HepG2 (cell line): ENCODE data around the gene ALK. TPM values are rescaled to one million over a fixed set of nuclear protein-coding genes. Genes with fewer than 3 reads are reported as not detected.

ENCODE experiments used
- ARID4A ChIP-seq: sonication (generic); formaldehyde crosslinking; IDR thresholded peaks from 2 replicates; pipeline ENCODE4 v1.5.0; 2020; ENCODE audit warnings: mild to moderate bottlenecking, missing genetic modification reagents, borderline replicate concordance
- KLF6 ChIP-seq: IDR thresholded peaks from 2 replicates; pipeline ENCODE4 v1.8.0; 2016; ENCODE audit warnings: missing biosample characterization, missing genetic modification reagents
- PRMT3 ChIP-seq: sonication (generic); formaldehyde crosslinking; IDR thresholded peaks from 2 replicates; pipeline ENCODE4 v1.8.1; 2022; ENCODE audit warnings: low read depth, mild to moderate bottlenecking, moderate library complexity, missing genetic modification reagents, borderline replicate concordance
- RFX5 ChIP-seq: IDR thresholded peaks from 2 replicates; pipeline ENCODE4 v1.6.1; 2011; ENCODE audit warnings: low read depth, low read length, improper control_type of control experiment
- SNAPC2 ChIP-seq: sonication (generic); formaldehyde crosslinking; IDR thresholded peaks from 2 replicates; pipeline ENCODE4 v1.8.1; 2022; ENCODE audit warnings: mild to moderate bottlenecking, missing genetic modification reagents
- SNRNP70 ChIP-seq: fragments of 200-400 bp; formaldehyde crosslinking; IDR thresholded peaks from 2 replicates; pipeline ENCODE4 v1.6.1; 2017; ENCODE audit warnings: mild to moderate bottlenecking, low read depth, low read length, moderate library complexity
- ZFP37 ChIP-seq: sonication (generic); formaldehyde crosslinking; IDR thresholded peaks from 2 replicates; pipeline ENCODE4 v1.4.0; 2020; ENCODE audit warnings: missing genetic modification reagents, borderline replicate concordance
- ZNF75D ChIP-seq: sonication (generic); formaldehyde crosslinking; IDR thresholded peaks from 2 replicates; pipeline ENCODE4 v1.8.1; 2023; ENCODE audit warnings: missing genetic modification reagents, mild to moderate bottlenecking, borderline replicate concordance
- ZXDC ChIP-seq: sonication (generic); formaldehyde crosslinking; IDR thresholded peaks from 2 replicates; pipeline ENCODE4 v1.5.0; 2020; ENCODE audit warnings: mild to moderate bottlenecking, missing genetic modification reagents
- polyA plus RNA-seq, 8 experiments: library from polyadenylated mRNA; depleted of rRNA in 3 of 8; stranded (reverse) in 7 of 8; unstranded in 1 of 8; fragments of >200 nt; fragmentation: Illumina TruSeq in 4 of 8; extraction: Trizol in 4 of 8; gene quantifications; 2 replicates each; pipeline versions ENCODE4 v1.2.1 to v1.2.3, GENCODE V29; 2011 to 2016; ENCODE audit warnings: low read depth in 4 of 8, missing spikeins in 1 of 8, mixed read lengths in 1 of 8; ENCODE audit not compliant: insufficient read depth in 1 of 8
- total RNA-seq, 5 experiments: library from RNA; depleted of rRNA; stranded (reverse); fragments of >200 nt; fragmentation: Illumina TruSeq; extraction: Trizol; gene quantifications; 2 replicates each; pipeline ENCODE4 v1.2.3, GENCODE V29; 2016; ENCODE audit warnings: low read depth in 1 of 5
- TF ChIP-seq, protein P1 (sequence below): IDR thresholded peaks from 2 replicates; pipeline ENCODE4 v1.6.1; 2016; ENCODE audit warnings: missing compliant biosample characterization, missing genetic modification reagents, borderline replicate concordance

ALK gene
- total and polyA plus RNA-seq, 2 of the 13 experiments (the other 11 are each of a cell fraction or from before 2014, with no cell fraction given) = not detected

- TF ChIP-seq ARID4A (no peak), SNRNP70 (no peak), ZFP37 (CRISPR knock-in tag) (no peak), KLF6 (CRISPR knock-in tag) (no peak), SNAPC2 (CRISPR knock-in tag) (no peak), ZXDC (CRISPR knock-in tag) (no peak), PRMT3 (CRISPR knock-in tag) (no peak), RFX5 (no peak), ZNF75D (CRISPR knock-in tag) (no peak)
- TF ChIP-seq, protein P1, sequence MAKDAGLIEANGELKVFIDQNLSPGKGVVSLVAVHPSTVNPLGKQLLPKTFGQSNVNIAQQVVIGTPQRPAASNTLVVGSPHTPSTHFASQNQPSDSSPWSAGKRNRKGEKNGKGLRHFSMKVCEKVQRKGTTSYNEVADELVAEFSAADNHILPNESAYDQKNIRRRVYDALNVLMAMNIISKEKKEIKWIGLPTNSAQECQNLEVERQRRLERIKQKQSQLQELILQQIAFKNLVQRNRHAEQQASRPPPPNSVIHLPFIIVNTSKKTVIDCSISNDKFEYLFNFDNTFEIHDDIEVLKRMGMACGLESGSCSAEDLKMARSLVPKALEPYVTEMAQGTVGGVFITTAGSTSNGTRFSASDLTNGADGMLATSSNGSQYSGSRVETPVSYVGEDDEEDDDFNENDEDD = no peak
Observed at GRCh38 chr2:29723255-29724001, 198.0 kb downstream of the ALK start (continued).
